GM21528 (cell line): ENCODE measurements around the gene FANCC.
"Not testable (repeated sequence)": the region's sequence is repeated elsewhere in the genome, so short reads cannot be mapped to it uniquely, and the experiment has no call there.

Experiments used
- ATAC-seq: cut with Tn5 transposase; IDR thresholded peaks from one replicate; pipeline ENCODE4 v1.9.1; 2021; ENCODE audit warnings: mild to moderate bottlenecking, moderate library complexity; ENCODE audit not compliant: unreplicated experiment, low FRiP score

FANCC gene

GRCh38 chr9:95332860-95333259, 15.4 kb upstream of the FANCC start:
- ATAC-seq = no peak

GRCh38 chr9:95330720-95331404, 13.4 kb upstream of the FANCC start:
- ATAC-seq = no peak

GRCh38 chr9:95329061-95329460, 11.6 kb upstream of the FANCC start:
- ATAC-seq = not testable (repeated sequence)

GRCh38 chr9:95327239-95327865, 9.8 kb upstream of the FANCC start:
- ATAC-seq = no peak

GRCh38 chr9:95325221-95325620, 7.7 kb upstream of the FANCC start:
- ATAC-seq = no peak

GRCh38 chr9:95317893-95318211, 343 bp upstream of the FANCC start:
- no peak for ATAC-seq

- ATAC-seq = peak; percentile 55
Observed at GRCh38 chr9:95316794-95317118, 753 bp downstream of the FANCC start.

- ATAC-seq = no peak
Observed at GRCh38 chr9:95316274-95316673, 1.2 kb downstream of the FANCC start.

GRCh38 chr9:95315108-95315746, 2.3 kb downstream of the FANCC start:
- no peak for ATAC-seq

- ATAC-seq = no peak
Observed at GRCh38 chr9:95313010-95313498, 4.5 kb downstream of the FANCC start.

GRCh38 chr9:95311961-95312360, 5.5 kb downstream of the FANCC start:
- no peak for ATAC-seq

GRCh38 chr9:95307538-95307937, 10.0 kb downstream of the FANCC start:
- ATAC-seq = no peak

GRCh38 chr9:95306819-95307218, 10.7 kb downstream of the FANCC start:
- no peak for ATAC-seq

- ATAC-seq = no peak
Observed at GRCh38 chr9:95305770-95306492, 11.6 kb downstream of the FANCC start.

- ATAC-seq = no peak
Observed at GRCh38 chr9:95302479-95302878, 15.0 kb downstream of the FANCC start.

- ATAC-seq = no peak
Observed at GRCh38 chr9:95297760-95298159, 19.7 kb downstream of the FANCC start.

- ATAC-seq = no peak
Observed at GRCh38 chr9:95297316-95297715, 20.2 kb downstream of the FANCC start.

- no peak for ATAC-seq
Observed at GRCh38 chr9:95296761-95297160, 20.7 kb downstream of the FANCC start.

- ATAC-seq = not testable (repeated sequence)
Observed at GRCh38 chr9:95293296-95293695, 24.2 kb downstream of the FANCC start.

- ATAC-seq = no peak
Observed at GRCh38 chr9:95292226-95292625, 25.3 kb downstream of the FANCC start.

GRCh38 chr9:95286151-95286550, 31.4 kb downstream of the FANCC start:
- no peak for ATAC-seq
